Tibial nerve (tissue), 4 donors: Measurements from ENCODE around the gene AEBP1. TPM values are rescaled to one million over a fixed set of nuclear protein-coding genes. Genes with fewer than 3 reads are reported as not detected.

Experiments
- DNase-seq, 2 donors: peaks; one replicate each; pipeline ENCODE4 v3.0.0-alpha.2; 2019; ENCODE audit warnings: low spot score in 2 of 2
- H3K27ac ChIP-seq, 4 donors: fragments of 200-600 bp; sonication (generic) in 3 of 4; one replicate each; pipeline ENCODE4 v1.5.1; 2017 to 2019; ENCODE audit warnings: mild to moderate bottlenecking in 1 of 4
- H3K27me3 ChIP-seq, 2 donors: fragments of 200-600 bp; sonication (generic) in 1 of 2; one replicate each; pipeline versions ENCODE4 v1.5.1 to v1.6.0; 2017 to 2019
- H3K36me3 ChIP-seq, 3 donors: fragments of 200-600 bp; sonication (generic); one replicate each; pipeline ENCODE4 v1.5.1; 2018 to 2019
- H3K4me1 ChIP-seq, 4 donors: fragments of 200-600 bp; sonication (generic) in 3 of 4; one replicate each; pipeline ENCODE4 v1.5.1; 2017 to 2019
- H3K4me3 ChIP-seq, 4 donors: fragments of 200-600 bp; sonication (generic) in 3 of 4; one replicate each; pipeline ENCODE4 v1.5.1; 2017 to 2019; ENCODE audit warnings: mild to moderate bottlenecking in 1 of 4, moderate library complexity in 1 of 4
- H3K9me3 ChIP-seq, 4 donors: fragments of 200-600 bp; sonication (generic) in 3 of 4; one replicate each; pipeline ENCODE4 v1.5.1; 2017 to 2019
- CTCF ChIP-seq, 5 experiments: fragments of 200-600 bp in 3 of 5; fragments of 450-650 bp in 2 of 5; sonication (generic) in 3 of 5; IDR thresholded peaks; one replicate each; pipeline ENCODE4 v1.5.1; 2016 to 2019; ENCODE audit warnings: antibody characterized with exemption in 5 of 5, mild to moderate bottlenecking in 3 of 5, moderate library complexity in 2 of 5
- EP300 ChIP-seq, 2 donors: sonication (generic); formaldehyde crosslinking; IDR thresholded peaks; one replicate each; pipeline ENCODE4 v1.6.1; 2017; ENCODE audit warnings: antibody characterized with exemption in 2 of 2, mild to moderate bottlenecking in 1 of 2
- POLR2A ChIP-seq, 2 donors: fragments of 450-650 bp; IDR thresholded peaks; one replicate each; pipeline ENCODE4 v1.6.1; 2017; ENCODE audit warnings: antibody characterized with exemption in 2 of 2, mild to moderate bottlenecking in 2 of 2, moderate library complexity in 2 of 2
- WGBS, 2 donors: methylation state at CpG; one replicate each; pipeline ENCODE4 v1.1.5; 2018; 5-methylcytosine and 5-hydroxymethylcytosine counted together
- total RNA-seq, 4 donors: library from RNA; depleted of rRNA; stranded (reverse); fragments of >200 nt; gene quantifications; one replicate each; pipeline ENCODE4 v1.1.0, GENCODE V29; 2016

AEBP1 gene
- total RNA-seq, 4 donors from 2014 or later, result 142 to 440 (median 264) TPM

- 89 to 90% methylated on average over 6 to 13 of the region's 13 CpGs for WGBS, 2 donors
- no peak for DNase-seq
- no peak overlapping the region for H3K27ac ChIP-seq
- peaks cover 0 to 88% (median 0%) of the 10 kb centered on the region in 3 donors for H3K36me3 ChIP-seq
- TF ChIP-seq CTCF (IDR thresholded peaks at IDR 0.05) (no peak), EP300 (IDR thresholded peaks at IDR 0.05) (no peak), POLR2A (IDR thresholded peaks at IDR 0.05) (no peak)
- H3K4me3 ChIP-seq, result no peak overlapping the region
- no peaks in the 10 kb centered on the region for H3K9me3 ChIP-seq
- peaks cover 0 to 27% (median 8%) of the 10 kb centered on the region in 4 donors for H3K4me1 ChIP-seq
- H3K27me3 ChIP-seq, result no peaks in the 10 kb centered on the region
Measured at GRCh38 chr7:44117801-44118429, 13.8 kb downstream of the AEBP1 start.

GRCh38 chr7:44119829-44120380 is 15.8 kb downstream of the AEBP1 start:
- 90 to 91% methylated on average over 8 of the region's 8 CpGs for WGBS, 2 donors
- TF ChIP-seq CTCF (IDR thresholded peaks at IDR 0.05), result no peak
- no peak for TF ChIP-seq EP300 (IDR thresholded peaks at IDR 0.05)
- no peak for TF ChIP-seq POLR2A (IDR thresholded peaks at IDR 0.05)
- peaks cover 0 to 34% (median 9%) of the 10 kb centered on the region in 4 donors for H3K4me1 ChIP-seq
- H3K27me3 ChIP-seq, result no peaks in the 10 kb centered on the region
- H3K9me3 ChIP-seq, result no peaks in the 10 kb centered on the region
- peaks cover 0 to 68% (median 0%) of the 10 kb centered on the region in 3 donors for H3K36me3 ChIP-seq
- H3K4me3 ChIP-seq, result no peak overlapping the region
- no peak for DNase-seq
- H3K27ac ChIP-seq, result no peak overlapping the region

GRCh38 chr7:44120395-44120794 is 16.2 kb downstream of the AEBP1 start:
- 87 to 90% methylated on average over 6 of the region's 6 CpGs for WGBS, 2 donors

GRCh38 chr7:44121761-44122420 is 17.7 kb downstream of the AEBP1 start:
- no peaks in the 10 kb centered on the region for H3K9me3 ChIP-seq
- no peak for DNase-seq
- no peak overlapping the region for H3K4me3 ChIP-seq
- peaks cover 0 to 48% (median 0%) of the 10 kb centered on the region in 3 donors for H3K36me3 ChIP-seq
- H3K27me3 ChIP-seq, result no peaks in the 10 kb centered on the region
- H3K4me1 ChIP-seq, result peaks cover 0 to 34% (median 9%) of the 10 kb centered on the region in 4 donors
- TF ChIP-seq POLR2A (IDR thresholded peaks at IDR 0.05), result no peak
- no peak for TF ChIP-seq CTCF (IDR thresholded peaks at IDR 0.05)
- TF ChIP-seq EP300 (IDR thresholded peaks at IDR 0.05), result no peak
- WGBS, 2 donors, result 88 to 94% methylated on average over 12 of the region's 12 CpGs
- peak overlapping the region in 2 of 4 donors; percentile 15 to 92 for H3K27ac ChIP-seq

More at GRCh38 chr7:44120395-44120794, 16.2 kb downstream of the AEBP1 start:
- Histone ChIP-seq H3K9me3 (no peaks in the 10 kb centered on the region), H3K36me3 (peaks cover 0 to 63% (median 0%) of the 10 kb centered on the region in 3 donors), H3K27me3 (no peaks in the 10 kb centered on the region), H3K4me3 (no peak overlapping the region), H3K27ac (no peak overlapping the region), H3K4me1 (peaks cover 0 to 34% (median 9%) of the 10 kb centered on the region in 4 donors)
- DNase-seq, result no peak
- no peak for TF ChIP-seq CTCF (IDR thresholded peaks at IDR 0.05)
- TF ChIP-seq POLR2A (IDR thresholded peaks at IDR 0.05), result no peak
- no peak for TF ChIP-seq EP300 (IDR thresholded peaks at IDR 0.05)

- 28 to 45% methylated on average over 1 of the region's 1 CpG for WGBS, 2 donors
- TF ChIP-seq POLR2A (IDR thresholded peaks at IDR 0.05), result no peak
- no peak for TF ChIP-seq EP300 (IDR thresholded peaks at IDR 0.05)
- Histone ChIP-seq H3K36me3 (peaks cover 0 to 42% (median 0%) of the 10 kb centered on the region in 3 donors), H3K9me3 (no peaks in the 10 kb centered on the region), H3K4me1 (peaks cover 0 to 34% (median 9%) of the 10 kb centered on the region in 4 donors), H3K4me3 (peak overlapping the region; percentile 69 to 94 (median 76)), H3K27me3 (no peaks in the 10 kb centered on the region), H3K27ac (peak overlapping the region; percentile 77 to 94 (median 88))
- no peak for DNase-seq
Measured at GRCh38 chr7:44122529-44122928, 18.4 kb downstream of the AEBP1 start.
